ENCODE results near the gene SNX19.
A peak's percentile ranks its signal among the peaks of the same experiment; 100 is the strongest.
"Not testable (repeated sequence)": the region's sequence is repeated elsewhere in the genome, so short reads cannot be mapped to it uniquely, and the experiment has no call there.

The SNX19 gene

GRCh38 chr11:130872981-130873380 lies 43.3 kb downstream of the SNX19 start:
- no peak for DNase-seq

- DNase-seq, result no peak
Observed at GRCh38 chr11:130872513-130872912, 43.8 kb downstream of the SNX19 start.

GRCh38 chr11:130872102-130872501 lies 44.2 kb downstream of the SNX19 start:
- DNase-seq, result no peak

- no peak for DNase-seq
Observed at GRCh38 chr11:130871616-130872015, 44.7 kb downstream of the SNX19 start.

- no peak for DNase-seq
Observed at GRCh38 chr11:130868721-130869390, 47.4 kb downstream of the SNX19 start.

- no peak for DNase-seq
Observed at GRCh38 chr11:130868086-130868710, 48.1 kb downstream of the SNX19 start.

GRCh38 chr11:130866831-130867230 lies 49.4 kb downstream of the SNX19 start:
- no peak for DNase-seq

- DNase-seq, result no peak
Observed at GRCh38 chr11:130865774-130866114, 50.5 kb downstream of the SNX19 start.

- DNase-seq, result no peak
Observed at GRCh38 chr11:130865091-130865773, 51.0 kb downstream of the SNX19 start.

GRCh38 chr11:130861902-130862860 lies 54.1 kb downstream of the SNX19 start:
- DNase-seq, result peak; percentile 83

- no peak for DNase-seq
Observed at GRCh38 chr11:130861283-130861682, 55.0 kb downstream of the SNX19 start.

GRCh38 chr11:130859886-130860285 lies 56.4 kb downstream of the SNX19 start:
- no peak for DNase-seq

- DNase-seq, result no peak
Observed at GRCh38 chr11:130858215-130858614, 58.1 kb downstream of the SNX19 start.

- DNase-seq, result not testable (repeated sequence)
Observed at GRCh38 chr11:130855707-130856106, 60.6 kb downstream of the SNX19 start.

- no peak for DNase-seq
Observed at GRCh38 chr11:130854483-130854882, 61.8 kb downstream of the SNX19 start.

- DNase-seq, result no peak
Observed at GRCh38 chr11:130852589-130852988, 63.7 kb downstream of the SNX19 start.

- no peak for DNase-seq
Observed at GRCh38 chr11:130850185-130850944, 65.9 kb downstream of the SNX19 start.

- DNase-seq, result no peak
Observed at GRCh38 chr11:130849215-130849568, 67.1 kb downstream of the SNX19 start.

- DNase-seq, result no peak
Observed at GRCh38 chr11:130848361-130849214, 67.7 kb downstream of the SNX19 start.

- DNase-seq, result no peak
Observed at GRCh38 chr11:130847517-130847916, 68.8 kb downstream of the SNX19 start.

- DNase-seq, result no peak
Observed at GRCh38 chr11:130846606-130847005, 69.7 kb downstream of the SNX19 start.

All from T-helper 9 cell (primary cell).